AG10803 (cell line): ENCODE data around the gene MTUS2.

Experiments used
- DNase-seq: peaks from one replicate; pipeline ENCODE4 v3.0.0; 2010; ENCODE audit warnings: low read depth
- H3K4me3 ChIP-seq: 2 replicates; pipeline ENCODE4 v1.5.1; 2011; ENCODE audit warnings: mild to moderate bottlenecking, low read length, control low read depth
- TF ChIP-seq, protein P1 (sequence below): conservative IDR thresholded peaks from 2 replicates; pipeline ENCODE4 v1.5.1; 2011; ENCODE audit warnings: mild to moderate bottlenecking, low read length, control low read depth, inconsistent platforms

MTUS2 gene

DNA sequence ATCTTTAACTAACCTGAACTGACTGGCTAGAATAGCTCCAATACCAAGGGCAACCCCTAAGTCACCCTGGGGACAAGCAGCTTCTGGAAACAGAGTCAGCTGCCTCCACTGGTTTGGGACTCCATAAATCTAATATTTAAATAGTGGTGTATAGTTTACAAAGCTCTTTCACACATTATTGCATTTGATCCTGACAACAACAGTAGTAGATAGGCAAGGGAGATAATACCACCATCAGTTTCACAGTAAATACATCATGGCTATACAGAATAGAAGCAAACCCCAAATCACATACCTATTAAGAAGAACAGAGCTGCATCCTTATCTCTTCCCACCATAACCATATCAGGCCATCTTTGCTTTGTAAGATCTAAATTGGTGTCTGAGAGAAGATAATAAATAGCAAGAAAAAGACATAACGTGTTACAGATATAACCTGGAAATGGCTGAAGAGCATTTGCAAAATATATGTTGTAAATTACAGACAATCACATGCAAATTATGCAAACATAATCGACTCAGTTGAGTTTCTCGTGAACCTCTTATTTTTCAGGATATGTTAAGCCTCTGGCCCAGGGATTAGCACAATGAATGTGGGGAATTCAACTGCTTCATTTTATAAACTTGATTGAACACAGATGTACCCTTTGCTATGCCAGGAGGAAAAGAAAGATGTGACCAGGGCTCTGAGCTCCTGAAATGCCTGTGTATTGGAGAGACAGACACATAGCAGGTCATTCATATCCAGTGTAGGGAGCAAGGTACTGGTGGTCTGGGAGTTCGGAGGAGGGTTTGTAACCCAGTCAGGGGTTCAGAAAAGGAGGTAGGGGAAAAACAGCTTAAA, 632.9 kb downstream of the MTUS2 start:
- TF ChIP-seq, protein P1, sequence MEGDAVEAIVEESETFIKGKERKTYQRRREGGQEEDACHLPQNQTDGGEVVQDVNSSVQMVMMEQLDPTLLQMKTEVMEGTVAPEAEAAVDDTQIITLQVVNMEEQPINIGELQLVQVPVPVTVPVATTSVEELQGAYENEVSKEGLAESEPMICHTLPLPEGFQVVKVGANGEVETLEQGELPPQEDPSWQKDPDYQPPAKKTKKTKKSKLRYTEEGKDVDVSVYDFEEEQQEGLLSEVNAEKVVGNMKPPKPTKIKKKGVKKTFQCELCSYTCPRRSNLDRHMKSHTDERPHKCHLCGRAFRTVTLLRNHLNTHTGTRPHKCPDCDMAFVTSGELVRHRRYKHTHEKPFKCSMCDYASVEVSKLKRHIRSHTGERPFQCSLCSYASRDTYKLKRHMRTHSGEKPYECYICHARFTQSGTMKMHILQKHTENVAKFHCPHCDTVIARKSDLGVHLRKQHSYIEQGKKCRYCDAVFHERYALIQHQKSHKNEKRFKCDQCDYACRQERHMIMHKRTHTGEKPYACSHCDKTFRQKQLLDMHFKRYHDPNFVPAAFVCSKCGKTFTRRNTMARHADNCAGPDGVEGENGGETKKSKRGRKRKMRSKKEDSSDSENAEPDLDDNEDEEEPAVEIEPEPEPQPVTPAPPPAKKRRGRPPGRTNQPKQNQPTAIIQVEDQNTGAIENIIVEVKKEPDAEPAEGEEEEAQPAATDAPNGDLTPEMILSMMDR, result no peak
- H3K4me3 ChIP-seq, result no peak overlapping the region
- peak; percentile 79 for DNase-seq

DNA sequence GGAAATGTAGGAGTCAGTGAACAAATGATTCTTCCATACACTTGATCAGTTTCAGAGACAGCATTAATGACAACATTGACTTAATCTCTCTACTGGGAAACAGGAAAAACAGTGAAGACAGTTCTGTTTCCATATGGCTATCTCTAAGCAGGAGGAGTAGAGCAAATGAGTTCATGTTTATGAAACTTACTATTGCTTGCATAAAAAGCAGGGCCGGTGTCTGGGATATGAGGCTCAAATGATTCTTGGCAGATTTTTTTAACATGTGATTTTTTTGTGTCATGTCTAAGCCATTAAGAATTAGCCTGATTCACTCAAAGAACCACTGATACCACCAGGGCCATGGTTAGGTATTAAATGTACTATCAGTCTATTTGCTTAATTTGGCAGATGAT, 633.5 kb downstream of the MTUS2 start:
- peak; percentile 55 for DNase-seq
- H3K4me3 ChIP-seq, result no peak overlapping the region
- TF ChIP-seq, protein P1, result no peak

DNA sequence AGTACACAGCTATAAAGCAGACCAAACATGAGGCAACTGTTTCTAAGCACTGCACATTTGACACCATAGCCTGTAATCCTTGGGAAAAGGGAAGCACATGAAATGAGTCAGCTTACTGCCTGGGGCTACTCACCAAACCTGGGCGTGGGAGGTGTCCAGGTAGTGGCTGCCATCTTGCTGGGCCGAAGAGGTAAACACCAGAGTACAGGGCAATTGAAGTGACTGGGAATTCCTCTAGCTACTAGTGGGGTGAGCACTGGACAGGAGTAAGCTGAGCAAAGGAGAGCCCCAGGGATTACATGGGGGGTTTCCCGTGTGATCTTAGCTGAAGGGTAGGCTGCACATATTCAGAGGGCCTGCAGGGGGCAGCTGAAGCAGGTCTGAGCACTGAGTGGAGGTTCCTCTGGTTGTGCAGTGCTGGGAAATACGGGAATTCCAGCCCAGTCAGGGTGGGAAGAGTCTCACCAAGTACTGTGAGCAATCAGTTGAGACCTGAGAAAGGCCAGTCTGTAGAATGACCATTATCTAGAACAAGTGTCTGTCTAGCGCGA, 634.9 kb downstream of the MTUS2 start:
- TF ChIP-seq, protein P1, result peak; percentile 35
- peak; percentile 37 for DNase-seq
- H3K4me3 ChIP-seq, result no peak overlapping the region

DNA sequence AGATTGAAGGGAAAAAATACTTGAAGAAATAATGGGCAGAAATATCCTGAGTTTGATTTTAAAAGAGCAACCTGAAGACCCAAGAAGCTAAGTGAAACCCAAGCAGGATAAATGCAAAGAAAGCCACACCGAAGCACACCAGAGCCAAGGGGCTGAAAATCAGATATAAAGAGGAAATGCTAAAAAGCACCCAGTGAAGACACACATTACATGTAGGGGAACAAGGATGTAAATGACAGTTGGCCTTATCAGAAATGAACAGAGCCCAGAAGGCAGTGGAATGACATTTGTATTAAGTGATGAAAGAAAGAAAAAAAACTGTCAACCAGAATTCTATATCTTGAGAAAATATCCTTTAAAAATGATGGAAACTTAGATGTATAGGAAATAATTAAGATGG, 636.3 kb downstream of the MTUS2 start:
- no peak for DNase-seq
- TF ChIP-seq, protein P1, result no peak
- H3K4me3 ChIP-seq, result no peak overlapping the region

DNA sequence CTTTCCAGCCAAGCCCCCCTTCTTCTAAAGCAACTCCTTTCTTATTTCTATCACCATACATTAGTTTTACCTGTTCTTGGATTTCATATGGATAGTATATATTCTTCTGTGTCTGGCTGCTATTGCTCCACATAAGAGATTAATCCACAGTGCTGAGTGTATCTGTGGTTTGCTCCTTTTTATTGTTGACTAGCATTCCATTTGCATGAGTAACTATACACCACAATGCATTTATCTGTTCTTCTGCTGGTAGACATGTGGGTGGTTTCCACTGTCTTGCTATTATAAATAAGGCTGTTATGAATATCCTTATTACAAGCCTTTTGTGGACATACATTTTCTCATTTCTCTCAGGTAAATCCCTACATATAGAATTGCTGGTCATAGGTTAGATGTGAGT, 637.2 kb downstream of the MTUS2 start:
- peak; percentile 92 for DNase-seq
- no peak overlapping the region for H3K4me3 ChIP-seq
- TF ChIP-seq, protein P1, result no peak

DNA sequence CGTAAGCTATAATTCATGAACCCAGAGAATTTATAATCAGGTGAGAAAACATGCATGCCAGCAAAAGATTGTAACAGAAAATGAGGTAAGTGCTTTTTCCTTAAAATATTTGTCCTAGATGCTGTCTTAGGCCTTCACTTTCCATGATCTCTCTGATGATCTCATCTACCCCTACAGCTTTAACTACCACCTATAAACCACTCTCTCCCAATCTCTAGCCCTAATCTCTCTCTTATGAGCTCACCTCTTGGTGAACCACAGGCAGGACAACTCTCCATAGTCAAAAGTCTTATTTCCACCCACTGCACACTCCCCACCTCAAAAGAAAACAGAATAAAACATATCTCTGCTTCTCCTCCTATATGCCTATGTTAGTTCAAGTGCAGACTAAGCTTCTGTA, 638.3 kb downstream of the MTUS2 start:
- TF ChIP-seq, protein P1, result no peak

DNA sequence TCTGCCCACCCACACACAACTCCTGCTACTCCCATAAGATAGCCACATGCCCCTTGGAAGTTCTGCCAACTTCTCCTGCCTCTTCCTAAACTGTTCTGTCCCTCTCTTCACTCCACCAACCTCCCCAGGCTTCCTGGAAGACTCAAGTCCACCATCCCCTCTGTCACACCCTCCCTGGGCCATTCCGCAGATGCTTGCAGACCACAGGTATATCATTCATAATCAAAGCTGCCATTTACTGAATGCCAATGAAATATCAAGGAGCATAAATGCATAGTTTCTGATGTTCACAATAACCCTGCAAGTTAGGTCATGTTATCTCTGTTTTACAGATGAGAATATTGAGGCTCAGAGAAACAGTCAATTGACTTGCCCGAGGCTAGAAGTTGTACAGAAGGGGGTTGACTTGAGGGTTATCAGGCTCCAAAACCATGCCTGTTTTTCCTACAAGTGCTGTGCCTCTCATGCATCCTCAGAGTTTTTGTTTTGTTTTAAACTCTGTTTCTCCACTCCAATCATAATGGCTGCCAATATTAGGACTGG, 639.7 kb downstream of the MTUS2 start:
- TF ChIP-seq, protein P1, result no peak
- H3K4me3 ChIP-seq, result no peak overlapping the region
- DNase-seq, result no peak

More for the DNA sequence above, 638.3 kb downstream of the MTUS2 start:
- H3K4me3 ChIP-seq, result no peak overlapping the region
- no peak for DNase-seq
